GM23338 (cell line): ENCODE measurements around the gene LRRFIP2. TPM values are rescaled to one million over a fixed set of nuclear protein-coding genes. Genes with fewer than 3 reads are reported as not detected.

ENCODE experiments used
- ATAC-seq: fragments of 200-7000 bp; cut with Tn5 transposase; 3 replicates; pipeline ENCODE4 v1.9.1; 2020
- DNase-seq: peaks from one replicate; pipeline ENCODE4 v3.0.0-alpha.2; 2015; ENCODE audit warnings: low spot score
- H2AFZ ChIP-seq: fragments of 200-600 bp; sonication (generic); 2 replicates; pipeline ENCODE4 v1.8.0; 2016; ENCODE audit warnings: antibody characterized with exemption, mild to moderate bottlenecking, moderate library complexity
- H3F3A ChIP-seq: fragments of 200-600 bp; sonication (generic); replicated peaks from 2 replicates; pipeline ENCODE4 v1.8.0; 2017; ENCODE audit warnings: antibody characterized with exemption, mixed run types, low read depth
- H3K27ac ChIP-seq: fragments of 200-600 bp; sonication (generic); 2 replicates; pipeline ENCODE4 v1.6.1; 2016; ENCODE audit warnings: low read depth
- H3K27me3 ChIP-seq: fragments of 200-600 bp; sonication (generic); 2 replicates; pipeline ENCODE4 v1.8.0; 2016; ENCODE audit warnings: mild to moderate bottlenecking, mixed run types, moderate library complexity; ENCODE audit not compliant: insufficient read depth
- H3K36me3 ChIP-seq: fragments of 200-600 bp; sonication (generic); 2 replicates; pipeline ENCODE4 v1.8.0; 2016; ENCODE audit warnings: mild to moderate bottlenecking; ENCODE audit not compliant: insufficient read depth
- H3K4me1 ChIP-seq: fragments of 200-600 bp; sonication (generic); 2 replicates; pipeline ENCODE4 v1.8.0; 2016; ENCODE audit warnings: mild to moderate bottlenecking, moderate library complexity; ENCODE audit not compliant: insufficient read depth
- H3K4me2 ChIP-seq: fragments of 200-600 bp; sonication (generic); 2 replicates; pipeline ENCODE4 v1.7.1; 2017; ENCODE audit warnings: mixed run types
- H3K4me3 ChIP-seq: fragments of 200-600 bp; sonication (generic); 2 replicates; pipeline ENCODE4 v1.6.1; 2016; ENCODE audit warnings: mixed run types
- H3K79me2 ChIP-seq: fragments of 200-600 bp; sonication (generic); replicated peaks from 2 replicates; pipeline ENCODE4 v1.8.0; 2017; ENCODE audit warnings: mild to moderate bottlenecking; ENCODE audit not compliant: insufficient read depth
- H3K9me2 ChIP-seq: fragments of 200-600 bp; sonication (generic); 2 replicates; pipeline ENCODE4 v1.8.0; 2017; ENCODE audit not compliant: insufficient read depth
- H4K20me1 ChIP-seq: fragments of 200-600 bp; sonication (generic); replicated peaks from 2 replicates; pipeline ENCODE4 v1.8.0; 2017; ENCODE audit warnings: mild to moderate bottlenecking; ENCODE audit not compliant: insufficient read depth
- H3K27ac Mint-ChIP-seq: 2 replicates; pipeline ENCODE4 v1.8.0; 2020; ENCODE audit warnings: inconsistent platforms, mild to moderate bottlenecking, moderate library complexity, mixed read lengths
- H3K27me3 Mint-ChIP-seq: 3 replicates; pipeline ENCODE4 v1.8.0; 2022; ENCODE audit warnings: low read depth, mild to moderate bottlenecking, moderate library complexity, mixed read lengths, inconsistent platforms; ENCODE audit not compliant: insufficient read depth, poor library complexity
- H3K36me3 Mint-ChIP-seq: 3 replicates; pipeline ENCODE4 v1.8.0; 2021; ENCODE audit warnings: low read depth, mild to moderate bottlenecking, inconsistent platforms, moderate library complexity, mixed read lengths
- H3K4me1 Mint-ChIP-seq: 3 replicates; pipeline ENCODE4 v1.8.0; 2020; ENCODE audit warnings: mild to moderate bottlenecking, inconsistent platforms, mixed read lengths
- H3K4me3 Mint-ChIP-seq: 3 replicates; pipeline ENCODE4 v1.8.0; 2021; ENCODE audit warnings: moderate library complexity, mild to moderate bottlenecking, inconsistent platforms, mixed read lengths
- H3K9me3 Mint-ChIP-seq: 3 replicates; pipeline ENCODE4 v1.8.0; 2020; ENCODE audit warnings: moderate library complexity, mild to moderate bottlenecking, inconsistent platforms, mixed read lengths
- ETS1 ChIP-seq: IDR thresholded peaks from 2 replicates; pipeline ENCODE4 v1.6.1; 2016; ENCODE audit warnings: antibody characterized with exemption
- EZH2 ChIP-seq: fragments of 200-600 bp; sonication (generic); IDR thresholded peaks from one replicate; pipeline ENCODE4 v1.8.0; 2017; ENCODE audit warnings: antibody characterized with exemption, mild to moderate bottlenecking, low read depth; ENCODE audit not compliant: unreplicated experiment
- EZH2phosphoT487 ChIP-seq: fragments of 200-600 bp; sonication (generic); IDR thresholded peaks from one replicate; pipeline ENCODE4 v1.8.1; 2018; ENCODE audit warnings: antibody characterized with exemption; ENCODE audit not compliant: unreplicated experiment
- JUNB ChIP-seq: IDR thresholded peaks from one replicate; pipeline ENCODE4 v1.6.1; 2016; ENCODE audit warnings: antibody characterized with exemption; ENCODE audit not compliant: unreplicated experiment
- NANOG ChIP-seq: IDR thresholded peaks from 2 replicates; pipeline ENCODE4 v1.6.1; 2016; ENCODE audit warnings: antibody characterized with exemption, borderline replicate concordance
- POLR2AphosphoS5 ChIP-seq: IDR thresholded peaks from 2 replicates; pipeline ENCODE4 v1.6.1; 2016; ENCODE audit warnings: antibody characterized with exemption, low read depth
- REST ChIP-seq: IDR thresholded peaks from one replicate; pipeline ENCODE4 v1.6.1; 2018; ENCODE audit warnings: antibody characterized with exemption; ENCODE audit not compliant: unreplicated experiment
- STAT1 ChIP-seq: IDR thresholded peaks from one replicate; pipeline ENCODE4 v1.6.1; 2016; ENCODE audit warnings: antibody characterized with exemption; ENCODE audit not compliant: unreplicated experiment
- polyA plus RNA-seq: library from polyadenylated mRNA; unstranded; fragments of >200 nt; fragmentation: Nextera tagmentation; extraction: Ambion mirVana; gene quantifications from 2 replicates; pipeline ENCODE4 v1.2.1, GENCODE V29; 2016
- total RNA-seq: library from RNA; depleted of rRNA; stranded (reverse); fragments of >200 nt; shearing (Covaris generic); gene quantifications from 2 replicates; pipeline ENCODE4 v1.2.3, GENCODE V29; 2014
- TF ChIP-seq, protein P1 (sequence below), 2 experiments: fragments of 200-600 bp in 1 of 2; sonication (generic) in 1 of 2; conservative IDR thresholded peaks; 2 replicates each; pipeline versions ENCODE4 v1.5.1 to v1.6.1; 2016 to 2017; ENCODE audit warnings: antibody characterized with exemption in 2 of 2, low read depth in 2 of 2, mild to moderate bottlenecking in 2 of 2, moderate library complexity in 1 of 2

The LRRFIP2 gene
- total and polyA plus RNA-seq, 2 experiments from 2014 or later = 20.3 to 29.0 TPM

DNA sequence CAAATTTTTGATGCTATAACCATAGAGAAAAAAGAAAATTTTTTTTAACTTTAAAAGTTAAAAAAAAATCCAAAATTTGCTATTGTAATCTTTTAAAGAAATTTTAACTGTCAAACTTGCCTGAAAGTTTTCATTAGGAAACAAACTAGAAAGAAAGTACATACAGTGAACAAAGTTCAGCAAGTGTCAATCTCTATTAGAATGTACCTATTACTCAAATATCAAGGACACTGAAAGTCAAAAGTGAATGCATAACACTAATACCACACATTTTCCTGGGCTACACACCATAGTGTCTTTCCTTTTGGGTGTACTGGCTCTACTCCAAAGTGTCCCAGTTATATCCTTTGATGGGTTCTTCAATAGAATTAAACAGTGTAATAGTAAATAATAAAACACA is 56.8 kb downstream of the LRRFIP2 start (continued):
- TF ChIP-seq, protein P1, sequence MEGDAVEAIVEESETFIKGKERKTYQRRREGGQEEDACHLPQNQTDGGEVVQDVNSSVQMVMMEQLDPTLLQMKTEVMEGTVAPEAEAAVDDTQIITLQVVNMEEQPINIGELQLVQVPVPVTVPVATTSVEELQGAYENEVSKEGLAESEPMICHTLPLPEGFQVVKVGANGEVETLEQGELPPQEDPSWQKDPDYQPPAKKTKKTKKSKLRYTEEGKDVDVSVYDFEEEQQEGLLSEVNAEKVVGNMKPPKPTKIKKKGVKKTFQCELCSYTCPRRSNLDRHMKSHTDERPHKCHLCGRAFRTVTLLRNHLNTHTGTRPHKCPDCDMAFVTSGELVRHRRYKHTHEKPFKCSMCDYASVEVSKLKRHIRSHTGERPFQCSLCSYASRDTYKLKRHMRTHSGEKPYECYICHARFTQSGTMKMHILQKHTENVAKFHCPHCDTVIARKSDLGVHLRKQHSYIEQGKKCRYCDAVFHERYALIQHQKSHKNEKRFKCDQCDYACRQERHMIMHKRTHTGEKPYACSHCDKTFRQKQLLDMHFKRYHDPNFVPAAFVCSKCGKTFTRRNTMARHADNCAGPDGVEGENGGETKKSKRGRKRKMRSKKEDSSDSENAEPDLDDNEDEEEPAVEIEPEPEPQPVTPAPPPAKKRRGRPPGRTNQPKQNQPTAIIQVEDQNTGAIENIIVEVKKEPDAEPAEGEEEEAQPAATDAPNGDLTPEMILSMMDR (conservative IDR thresholded peaks at IDR 0.05; ENCODE audit: low read depth in 2 of 2) = no peak
- TF ChIP-seq REST (no peak), ETS1 (no peak), EZH2 (no peak)

DNA sequence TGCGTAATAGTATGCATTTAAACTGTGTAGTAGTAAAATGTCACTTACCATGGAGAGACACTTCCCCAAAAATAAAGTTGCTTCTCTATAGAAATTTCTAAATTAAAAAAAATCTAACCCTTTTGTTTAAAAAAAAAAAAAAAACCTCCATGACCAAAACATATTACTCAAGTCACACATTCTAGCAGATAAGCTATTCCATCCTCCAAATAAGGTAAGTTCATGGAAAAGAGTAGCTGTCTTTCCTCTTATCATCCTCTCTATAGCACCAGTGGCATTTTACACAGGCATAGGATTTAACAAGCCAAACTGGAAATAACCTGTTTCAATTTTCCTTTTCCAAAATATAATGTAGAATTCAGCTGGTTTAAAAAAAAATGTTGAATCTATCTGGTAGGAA is 57.4 kb downstream of the LRRFIP2 start:
- no peaks in the 10 kb centered on the region for H3K27me3 ChIP-seq
- Mint-ChIP-seq H3K27me3 (no peaks in the 10 kb centered on the region), H3K36me3 (no peaks in the 10 kb centered on the region), H3K4me3 (no peak overlapping the region), H3K9me3 (no peaks in the 10 kb centered on the region), H3K4me1 (peaks cover 3% of the 10 kb centered on the region; the same call in 2 of the 3 replicates), H3K27ac (no peak overlapping the region)
- H3K4me3 ChIP-seq = no peak overlapping the region
- H3K4me2 ChIP-seq = no peak overlapping the region
- H4K20me1 ChIP-seq = no peaks in the 10 kb centered on the region
- no peaks in the 10 kb centered on the region for H3K36me3 ChIP-seq
- no peak overlapping the region for H2AFZ ChIP-seq
- H3K4me1 ChIP-seq = no peaks in the 10 kb centered on the region
- no peak for ATAC-seq
- no peaks in the 10 kb centered on the region for H3F3A ChIP-seq
- H3K9me2 ChIP-seq = no peaks in the 10 kb centered on the region
- DNase-seq = no peak
- H3K79me2 ChIP-seq = no peaks in the 10 kb centered on the region
- H3K27ac ChIP-seq = no peak overlapping the region
- TF ChIP-seq, protein P1 (conservative IDR thresholded peaks at IDR 0.05; ENCODE audit: low read depth in 2 of 2) = no peak
- no peak for TF ChIP-seq NANOG
- no peak for TF ChIP-seq JUNB
- no peak for TF ChIP-seq STAT1
- no peak for TF ChIP-seq POLR2AphosphoS5
- TF ChIP-seq EZH2phosphoT487 = no peak
- no peak for TF ChIP-seq EZH2
- TF ChIP-seq ETS1 = no peak
